H9 (cell line): ENCODE data around the gene RIPOR1. TPM values are rescaled to one million over a fixed set of nuclear protein-coding genes. Genes with fewer than 3 reads are reported as not detected.

ENCODE experiments used
- DNase-seq: peaks from one replicate; pipeline ENCODE4 v3.0.0-alpha.2; 2017
- H2AFZ ChIP-seq: one replicate; pipeline ENCODE4 v1.6.1; 2013; ENCODE audit warnings: mild to moderate bottlenecking, low read length, control low read depth, moderate library complexity
- H2AK5ac ChIP-seq: 2 replicates; pipeline ENCODE4 v1.6.1; 2013; ENCODE audit warnings: low read length, control low read depth, mixed read lengths; ENCODE audit not compliant: insufficient read length
- H2BK120ac ChIP-seq: one replicate; pipeline ENCODE4 v1.6.1; 2013; ENCODE audit warnings: low read depth, mild to moderate bottlenecking, low read length, control low read depth, inconsistent platforms; ENCODE audit not compliant: poor library complexity, severe bottlenecking
- H2BK12ac ChIP-seq: 2 replicates; pipeline ENCODE4 v1.6.1; 2013; ENCODE audit warnings: low read length, control low read depth, mixed read lengths, low read depth; ENCODE audit not compliant: insufficient read length
- H2BK15ac ChIP-seq: 2 replicates; pipeline ENCODE4 v1.6.1; 2013; ENCODE audit warnings: low read depth, low read length, control low read depth
- H2BK20ac ChIP-seq: one replicate; pipeline ENCODE4 v1.6.1; 2013; ENCODE audit warnings: low read depth, mild to moderate bottlenecking, low read length, control low read depth, inconsistent platforms; ENCODE audit not compliant: poor library complexity, severe bottlenecking
- H2BK5ac ChIP-seq: 2 replicates; pipeline ENCODE4 v1.6.1; 2013; ENCODE audit warnings: low read length, control low read depth, mixed read lengths; ENCODE audit not compliant: insufficient read length
- H3K14ac ChIP-seq: 2 replicates; pipeline ENCODE4 v1.6.1; 2013; ENCODE audit warnings: low read length, control low read depth; ENCODE audit not compliant: insufficient read depth
- H3K18ac ChIP-seq: 2 replicates; pipeline ENCODE4 v1.6.1; 2013; ENCODE audit warnings: low read depth, mild to moderate bottlenecking, mixed read lengths, low read length, control low read depth; ENCODE audit not compliant: insufficient read length
- H3K23ac ChIP-seq: 2 replicates; pipeline ENCODE4 v1.6.1; 2013; ENCODE audit warnings: low read length, control low read depth, mixed read lengths, low read depth; ENCODE audit not compliant: insufficient read length
- H3K23me2 ChIP-seq: 2 replicates; pipeline ENCODE4 v1.6.1; 2013; ENCODE audit warnings: low read depth, mild to moderate bottlenecking, mixed read lengths, low read length, control low read depth; ENCODE audit not compliant: insufficient read length, poor library complexity, severe bottlenecking
- H3K27ac ChIP-seq: 2 replicates; pipeline ENCODE4 v1.5.1; 2013; ENCODE audit warnings: low read length, control low read depth, mixed read lengths, low read depth; ENCODE audit not compliant: insufficient read length
- H3K27me3 ChIP-seq: 2 replicates; pipeline ENCODE4 v1.6.1; 2013; ENCODE audit warnings: low read length, control low read depth, inconsistent platforms; ENCODE audit not compliant: insufficient read depth
- H3K4ac ChIP-seq: 2 replicates; pipeline ENCODE4 v1.6.1; 2013; ENCODE audit warnings: low read depth, mild to moderate bottlenecking, control low read depth, inconsistent platforms, low read length, moderate library complexity
- H3K4me1 ChIP-seq: 2 replicates; pipeline ENCODE4 v1.6.1; 2013; ENCODE audit warnings: low read length, control low read depth, inconsistent platforms; ENCODE audit not compliant: insufficient read depth
- H3K4me2 ChIP-seq: 2 replicates; pipeline ENCODE4 v1.6.1; 2013; ENCODE audit warnings: low read length, control low read depth, mixed read lengths; ENCODE audit not compliant: insufficient read length, insufficient read depth
- H3K56ac ChIP-seq: 2 replicates; pipeline ENCODE4 v1.6.1; 2013; ENCODE audit warnings: low read depth, mild to moderate bottlenecking, mixed read lengths, low read length, control low read depth; ENCODE audit not compliant: insufficient read length
- H3K79me1 ChIP-seq: 2 replicates; pipeline ENCODE4 v1.6.1; 2013; ENCODE audit warnings: low read depth, mild to moderate bottlenecking, moderate library complexity, low read length, control low read depth, inconsistent platforms; ENCODE audit not compliant: insufficient read depth, poor library complexity, severe bottlenecking
- H3K79me2 ChIP-seq: 2 replicates; pipeline ENCODE4 v1.6.1; 2013; ENCODE audit warnings: low read length, control low read depth, inconsistent platforms; ENCODE audit not compliant: insufficient read depth
- H3K9ac ChIP-seq: 2 replicates; pipeline ENCODE4 v1.6.1; 2013; ENCODE audit warnings: low read length, control low read depth, mixed read lengths; ENCODE audit not compliant: insufficient read length; ENCODE audit errors: extremely low read depth
- H3K9me3 ChIP-seq: one replicate; pipeline ENCODE4 v1.6.1; 2013; ENCODE audit warnings: low read depth, low read length, inconsistent platforms; ENCODE audit not compliant: control insufficient read depth
- H3T11ph ChIP-seq: one replicate; pipeline ENCODE4 v1.6.1; 2013; ENCODE audit warnings: mild to moderate bottlenecking, low read length, control low read depth, inconsistent platforms
- H4K20me1 ChIP-seq: one replicate; pipeline ENCODE4 v1.6.1; 2013; ENCODE audit not compliant: control insufficient read depth, insufficient read length, insufficient read depth
- H4K5ac ChIP-seq: 2 replicates; pipeline ENCODE4 v1.6.1; 2013; ENCODE audit warnings: low read depth, mild to moderate bottlenecking, mixed read lengths, low read length, control low read depth; ENCODE audit not compliant: insufficient read length
- H4K8ac ChIP-seq: replicated peaks from 2 replicates; pipeline ENCODE4 v1.6.1; 2013; ENCODE audit warnings: low read length, control low read depth, mixed read lengths, low read depth; ENCODE audit not compliant: insufficient read length
- H4K91ac ChIP-seq: 2 replicates; pipeline ENCODE4 v1.6.1; 2013; ENCODE audit warnings: low read depth, mild to moderate bottlenecking, moderate library complexity, mixed read lengths, low read length, control low read depth; ENCODE audit not compliant: insufficient read length
- H3K27ac Mint-ChIP-seq, 3 experiments: 2 replicates in 2 of 3; 3 replicates in 1 of 3; pipeline ENCODE4 v1.8.0; 2020 to 2021; ENCODE audit warnings: mixed read lengths in 3 of 3, mild to moderate bottlenecking in 1 of 3, moderate library complexity in 1 of 3
- H3K27me3 Mint-ChIP-seq: 2 replicates; pipeline ENCODE4 v1.8.0; 2021; ENCODE audit warnings: low read depth, mild to moderate bottlenecking, moderate library complexity, mixed read lengths
- H3K36me3 Mint-ChIP-seq, 3 experiments: 2 replicates in 2 of 3; 3 replicates in 1 of 3; pipeline ENCODE4 v1.8.0; 2020 to 2021; ENCODE audit warnings: low read depth in 3 of 3, mixed read lengths in 3 of 3; ENCODE audit not compliant: insufficient read depth in 1 of 3
- H3K4me1 Mint-ChIP-seq, 2 experiments: 2 replicates each; pipeline ENCODE4 v1.8.0; 2020; ENCODE audit warnings: mixed read lengths in 2 of 2
- H3K4me3 Mint-ChIP-seq, 2 experiments: 2 replicates in 1 of 2; 3 replicates in 1 of 2; pipeline ENCODE4 v1.8.0; 2020 to 2021; ENCODE audit warnings: mild to moderate bottlenecking in 2 of 2, mixed read lengths in 2 of 2, moderate library complexity in 1 of 2
- H3K9me3 Mint-ChIP-seq, 2 experiments: 2 replicates in 1 of 2; 3 replicates in 1 of 2; pipeline ENCODE4 v1.8.0; 2020; ENCODE audit warnings: mild to moderate bottlenecking in 2 of 2, mixed read lengths in 2 of 2, moderate library complexity in 1 of 2
- CTCF ChIP-seq: fragments of 200-600 bp; sonication (generic); conservative IDR thresholded peaks from 3 replicates; pipeline ENCODE4 v1.8.0; 2021; ENCODE audit warnings: antibody characterized with exemption, mild to moderate bottlenecking
- WGBS: extraction: QIAGEN DNeasy Blood & Tissue Kit; methylation state at CpG from one replicate; pipeline ENCODE4 v1.1.7; 2013; ENCODE audit warnings: missing lambda C conversion rate, low lambda C conversion rate, mixed read lengths; ENCODE audit not compliant: insufficient read length; ENCODE audit errors: extremely low coverage; 5-methylcytosine and 5-hydroxymethylcytosine counted together
- total RNA-seq: library from RNA; stranded (reverse); gene quantifications from 2 replicates; pipeline ENCODE4 v1.2.1, GENCODE V29; 2021

The RIPOR1 gene
- total RNA-seq, 1 experiment from 2014 or later: 14.3 TPM

- H2BK20ac ChIP-seq: no peak overlapping the region
- Mint-ChIP-seq H3K27me3 (peaks cover 61% of the 10 kb centered on the region), H3K27ac (no peak overlapping the region), H3K4me3 (no peak overlapping the region), H3K9me3 (peaks cover 3 to 4% of the 10 kb centered on the region in 2 experiments; a peak in 4 of 5 replicates), H3K4me1 (peaks cover 2 to 5% of the 10 kb centered on the region in 2 experiments; a peak in 2 of 4 replicates), H3K36me3 (no peaks in the 10 kb centered on the region)
- H2BK12ac ChIP-seq: no peak overlapping the region
- H3K9ac ChIP-seq: no peak overlapping the region
- no peaks in the 10 kb centered on the region for H3K79me2 ChIP-seq
- H3K18ac ChIP-seq: no peak overlapping the region
- H3T11ph ChIP-seq: no peak overlapping the region
- DNase-seq: no peak
- no peak overlapping the region for H2AK5ac ChIP-seq
- no CpG with 5 or more reads among the region's 3 CpGs for WGBS
- H2BK120ac ChIP-seq: no peak overlapping the region
- no peak overlapping the region for H3K56ac ChIP-seq
- no peak overlapping the region for H3K14ac ChIP-seq
- no peak for TF ChIP-seq CTCF
- no peak overlapping the region for H3K4ac ChIP-seq
- H4K8ac ChIP-seq: no peak overlapping the region
- no peak overlapping the region for H4K91ac ChIP-seq
- H4K5ac ChIP-seq: no peak overlapping the region
- no peak overlapping the region for H3K23ac ChIP-seq
- H2BK15ac ChIP-seq: no peak overlapping the region
- no peaks in the 10 kb centered on the region for H4K20me1 ChIP-seq
- H3K4me1 ChIP-seq: no peaks in the 10 kb centered on the region
- H3K27ac ChIP-seq: no peak overlapping the region
- H3K27me3 ChIP-seq: no peaks in the 10 kb centered on the region; the same call in 1 of the 2 replicates
- H2BK5ac ChIP-seq: no peak overlapping the region
- H3K23me2 ChIP-seq: no peaks in the 10 kb centered on the region
- no peaks in the 10 kb centered on the region for H3K9me3 ChIP-seq
- H3K79me1 ChIP-seq: no peaks in the 10 kb centered on the region
- no peak overlapping the region for H2AFZ ChIP-seq
- no peak overlapping the region for H3K4me2 ChIP-seq
These were observed 11.5 kb upstream of the RIPOR1 start for GRCh38 chr16:67517155-67517445.
